H9 (cell line): ENCODE results near the gene TEAD2. TPM values are rescaled to one million over a fixed set of nuclear protein-coding genes. Genes with fewer than 3 reads are reported as not detected.

Source experiments
- DNase-seq: peaks from one replicate; pipeline ENCODE4 v3.0.0-alpha.2; 2017
- H2AFZ ChIP-seq: one replicate; pipeline ENCODE4 v1.6.1; 2013; ENCODE audit warnings: mild to moderate bottlenecking, low read length, control low read depth, moderate library complexity
- H2AK5ac ChIP-seq: 2 replicates; pipeline ENCODE4 v1.6.1; 2013; ENCODE audit warnings: low read length, control low read depth, mixed read lengths; ENCODE audit not compliant: insufficient read length
- H2BK120ac ChIP-seq: one replicate; pipeline ENCODE4 v1.6.1; 2013; ENCODE audit warnings: low read depth, mild to moderate bottlenecking, low read length, control low read depth, inconsistent platforms; ENCODE audit not compliant: poor library complexity, severe bottlenecking
- H2BK12ac ChIP-seq: 2 replicates; pipeline ENCODE4 v1.6.1; 2013; ENCODE audit warnings: low read length, control low read depth, mixed read lengths, low read depth; ENCODE audit not compliant: insufficient read length
- H2BK15ac ChIP-seq: 2 replicates; pipeline ENCODE4 v1.6.1; 2013; ENCODE audit warnings: low read depth, low read length, control low read depth
- H2BK20ac ChIP-seq: one replicate; pipeline ENCODE4 v1.6.1; 2013; ENCODE audit warnings: low read depth, mild to moderate bottlenecking, low read length, control low read depth, inconsistent platforms; ENCODE audit not compliant: poor library complexity, severe bottlenecking
- H2BK5ac ChIP-seq: 2 replicates; pipeline ENCODE4 v1.6.1; 2013; ENCODE audit warnings: low read length, control low read depth, mixed read lengths; ENCODE audit not compliant: insufficient read length
- H3K14ac ChIP-seq: 2 replicates; pipeline ENCODE4 v1.6.1; 2013; ENCODE audit warnings: low read length, control low read depth; ENCODE audit not compliant: insufficient read depth
- H3K18ac ChIP-seq: 2 replicates; pipeline ENCODE4 v1.6.1; 2013; ENCODE audit warnings: low read depth, mild to moderate bottlenecking, mixed read lengths, low read length, control low read depth; ENCODE audit not compliant: insufficient read length
- H3K23ac ChIP-seq: 2 replicates; pipeline ENCODE4 v1.6.1; 2013; ENCODE audit warnings: low read length, control low read depth, mixed read lengths, low read depth; ENCODE audit not compliant: insufficient read length
- H3K23me2 ChIP-seq: 2 replicates; pipeline ENCODE4 v1.6.1; 2013; ENCODE audit warnings: low read depth, mild to moderate bottlenecking, mixed read lengths, low read length, control low read depth; ENCODE audit not compliant: insufficient read length, poor library complexity, severe bottlenecking
- H3K27ac ChIP-seq: 2 replicates; pipeline ENCODE4 v1.5.1; 2013; ENCODE audit warnings: low read length, control low read depth, mixed read lengths, low read depth; ENCODE audit not compliant: insufficient read length
- H3K27me3 ChIP-seq: 2 replicates; pipeline ENCODE4 v1.6.1; 2013; ENCODE audit warnings: low read length, control low read depth, inconsistent platforms; ENCODE audit not compliant: insufficient read depth
- H3K4ac ChIP-seq: 2 replicates; pipeline ENCODE4 v1.6.1; 2013; ENCODE audit warnings: low read depth, mild to moderate bottlenecking, control low read depth, inconsistent platforms, low read length, moderate library complexity
- H3K4me1 ChIP-seq: 2 replicates; pipeline ENCODE4 v1.6.1; 2013; ENCODE audit warnings: low read length, control low read depth, inconsistent platforms; ENCODE audit not compliant: insufficient read depth
- H3K4me2 ChIP-seq: 2 replicates; pipeline ENCODE4 v1.6.1; 2013; ENCODE audit warnings: low read length, control low read depth, mixed read lengths; ENCODE audit not compliant: insufficient read length, insufficient read depth
- H3K56ac ChIP-seq: 2 replicates; pipeline ENCODE4 v1.6.1; 2013; ENCODE audit warnings: low read depth, mild to moderate bottlenecking, mixed read lengths, low read length, control low read depth; ENCODE audit not compliant: insufficient read length
- H3K79me1 ChIP-seq: 2 replicates; pipeline ENCODE4 v1.6.1; 2013; ENCODE audit warnings: low read depth, mild to moderate bottlenecking, moderate library complexity, low read length, control low read depth, inconsistent platforms; ENCODE audit not compliant: insufficient read depth, poor library complexity, severe bottlenecking
- H3K79me2 ChIP-seq: 2 replicates; pipeline ENCODE4 v1.6.1; 2013; ENCODE audit warnings: low read length, control low read depth, inconsistent platforms; ENCODE audit not compliant: insufficient read depth
- H3K9ac ChIP-seq: 2 replicates; pipeline ENCODE4 v1.6.1; 2013; ENCODE audit warnings: low read length, control low read depth, mixed read lengths; ENCODE audit not compliant: insufficient read length; ENCODE audit errors: extremely low read depth
- H3K9me3 ChIP-seq: one replicate; pipeline ENCODE4 v1.6.1; 2013; ENCODE audit warnings: low read depth, low read length, inconsistent platforms; ENCODE audit not compliant: control insufficient read depth
- H3T11ph ChIP-seq: one replicate; pipeline ENCODE4 v1.6.1; 2013; ENCODE audit warnings: mild to moderate bottlenecking, low read length, control low read depth, inconsistent platforms
- H4K20me1 ChIP-seq: one replicate; pipeline ENCODE4 v1.6.1; 2013; ENCODE audit not compliant: control insufficient read depth, insufficient read length, insufficient read depth
- H4K5ac ChIP-seq: 2 replicates; pipeline ENCODE4 v1.6.1; 2013; ENCODE audit warnings: low read depth, mild to moderate bottlenecking, mixed read lengths, low read length, control low read depth; ENCODE audit not compliant: insufficient read length
- H4K8ac ChIP-seq: replicated peaks from 2 replicates; pipeline ENCODE4 v1.6.1; 2013; ENCODE audit warnings: low read length, control low read depth, mixed read lengths, low read depth; ENCODE audit not compliant: insufficient read length
- H4K91ac ChIP-seq: 2 replicates; pipeline ENCODE4 v1.6.1; 2013; ENCODE audit warnings: low read depth, mild to moderate bottlenecking, moderate library complexity, mixed read lengths, low read length, control low read depth; ENCODE audit not compliant: insufficient read length
- H3K27ac Mint-ChIP-seq, 3 experiments: 2 replicates in 2 of 3; 3 replicates in 1 of 3; pipeline ENCODE4 v1.8.0; 2020 to 2021; ENCODE audit warnings: mixed read lengths in 3 of 3, mild to moderate bottlenecking in 1 of 3, moderate library complexity in 1 of 3
- H3K27me3 Mint-ChIP-seq: 2 replicates; pipeline ENCODE4 v1.8.0; 2021; ENCODE audit warnings: low read depth, mild to moderate bottlenecking, moderate library complexity, mixed read lengths
- H3K36me3 Mint-ChIP-seq, 3 experiments: 2 replicates in 2 of 3; 3 replicates in 1 of 3; pipeline ENCODE4 v1.8.0; 2020 to 2021; ENCODE audit warnings: low read depth in 3 of 3, mixed read lengths in 3 of 3; ENCODE audit not compliant: insufficient read depth in 1 of 3
- H3K4me1 Mint-ChIP-seq, 2 experiments: 2 replicates each; pipeline ENCODE4 v1.8.0; 2020; ENCODE audit warnings: mixed read lengths in 2 of 2
- H3K4me3 Mint-ChIP-seq, 2 experiments: 2 replicates in 1 of 2; 3 replicates in 1 of 2; pipeline ENCODE4 v1.8.0; 2020 to 2021; ENCODE audit warnings: mild to moderate bottlenecking in 2 of 2, mixed read lengths in 2 of 2, moderate library complexity in 1 of 2
- H3K9me3 Mint-ChIP-seq, 2 experiments: 2 replicates in 1 of 2; 3 replicates in 1 of 2; pipeline ENCODE4 v1.8.0; 2020; ENCODE audit warnings: mild to moderate bottlenecking in 2 of 2, mixed read lengths in 2 of 2, moderate library complexity in 1 of 2
- CTCF ChIP-seq: fragments of 200-600 bp; sonication (generic); conservative IDR thresholded peaks from 3 replicates; pipeline ENCODE4 v1.8.0; 2021; ENCODE audit warnings: antibody characterized with exemption, mild to moderate bottlenecking
- WGBS: extraction: QIAGEN DNeasy Blood & Tissue Kit; methylation state at CpG from one replicate; pipeline ENCODE4 v1.1.7; 2013; ENCODE audit warnings: missing lambda C conversion rate, low lambda C conversion rate, mixed read lengths; ENCODE audit not compliant: insufficient read length; ENCODE audit errors: extremely low coverage; 5-methylcytosine and 5-hydroxymethylcytosine counted together
- total RNA-seq: library from RNA; stranded (reverse); gene quantifications from 2 replicates; pipeline ENCODE4 v1.2.1, GENCODE V29; 2021

The TEAD2 gene
- total RNA-seq, 1 experiment from 2014 or later = 126 TPM

- Histone ChIP-seq H3K4me1 (no peaks in the 10 kb centered on the region), H4K5ac (no peak overlapping the region), H3K23me2 (no peaks in the 10 kb centered on the region), H3T11ph (no peak overlapping the region), H3K79me2 (no peaks in the 10 kb centered on the region), H3K9ac (no peak overlapping the region), H2BK120ac (no peak overlapping the region), H3K14ac (no peak overlapping the region), H4K8ac (no peak overlapping the region), H2BK5ac (no peak overlapping the region), H3K56ac (no peak overlapping the region), H3K23ac (no peak overlapping the region), H2BK20ac (no peak overlapping the region), H3K4ac (no peak overlapping the region), H2AFZ (no peak overlapping the region), H3K27ac (no peak overlapping the region), H3K4me2 (no peak overlapping the region), H3K18ac (no peak overlapping the region), H2AK5ac (no peak overlapping the region), H3K27me3 (no peaks in the 10 kb centered on the region), H2BK12ac (no peak overlapping the region), H4K20me1 (no peaks in the 10 kb centered on the region), H3K79me1 (no peaks in the 10 kb centered on the region), H2BK15ac (no peak overlapping the region), H3K9me3 (no peaks in the 10 kb centered on the region), H4K91ac (no peak overlapping the region)
- WGBS = no CpG with 5 or more reads among the region's 1 CpG
- Mint-ChIP-seq H3K36me3 (peaks cover 9 to 27% (median 19%) of the 10 kb centered on the region in 3 experiments), H3K4me3 (no peak overlapping the region), H3K9me3 (peaks cover 12 to 20% of the 10 kb centered on the region in 2 experiments; a peak in 4 of 5 replicates), H3K27ac (no peak overlapping the region), H3K27me3 (no peaks in the 10 kb centered on the region), H3K4me1 (no peaks in the 10 kb centered on the region)
- no peak for DNase-seq
- TF ChIP-seq CTCF = no peak
Observed at GRCh38 chr19:49315111-49315510, 47.1 kb downstream of the TEAD2 start.
